SK-N-SH (cell line): ENCODE measurements around the gene TMEM176B. TPM values are rescaled to one million over a fixed set of nuclear protein-coding genes. Genes with fewer than 3 reads are reported as not detected.

Experiments used
- CTCF ChIA-PET: fragments of 300-600, 350-600 bp; formaldehyde crosslinking; extraction: SDS; loops from one replicate; lab custom pipeline; 2021; lab: Yijun Ruan, JAX
- POLR2A ChIA-PET: fragments of 350-600 bp; sonication (Branson Sonifier 250); formaldehyde crosslinking; extraction: SDS; loops from one replicate; lab custom pipeline; 2020; ENCODE audit warnings: antibody characterized with exemption, inconsistent platforms; lab: Yijun Ruan, JAX
- DNase-seq: peaks from one replicate; pipeline ENCODE4 v3.0.0; 2012
- H2AFZ ChIP-seq: fragments of 200-600 bp; sonication (generic); 2 replicates; pipeline ENCODE4 v1.8.1; 2016; ENCODE audit warnings: antibody characterized with exemption, mild to moderate bottlenecking, low read depth
- H3F3A ChIP-seq: fragments of 200-600 bp; sonication (generic); replicated peaks from 2 replicates; pipeline ENCODE3; 2016; ENCODE audit warnings: antibody characterized with exemption, mild to moderate bottlenecking; ENCODE audit not compliant: insufficient read depth
- H3K27ac ChIP-seq, 2 experiments: fragments of 200-500 bp in 1 of 2; fragments of 200-600 bp in 1 of 2; sonication (Bioruptor generic) in 1 of 2; sonication (generic), shearing (Covaris generic) in 1 of 2; 2 replicates each; pipeline versions ENCODE4 v1.5.1 to v1.6.1; 2014 to 2016; ENCODE audit warnings: low read depth in 2 of 2, inconsistent platforms in 1 of 2, low read length in 1 of 2, mild to moderate bottlenecking in 1 of 2, mixed read lengths in 1 of 2
- H3K27me3 ChIP-seq: fragments of 200-600 bp; sonication (generic), shearing (Covaris generic); 2 replicates; pipeline ENCODE4 v1.6.1; 2016; ENCODE audit warnings: mixed run types; ENCODE audit not compliant: insufficient read depth
- H3K36me3 ChIP-seq, 2 experiments: fragments of 200-500 bp in 1 of 2; fragments of 200-600 bp in 1 of 2; sonication (Bioruptor generic) in 1 of 2; sonication (generic) in 1 of 2; replicated peaks in 1 of 2; 2 replicates each; pipeline versions ENCODE3 to v1.5.1; 2014 to 2016; ENCODE audit warnings: low read length in 1 of 2, mild to moderate bottlenecking in 1 of 2; ENCODE audit not compliant: insufficient read depth in 2 of 2, control insufficient read depth in 1 of 2
- H3K4me1 ChIP-seq, 2 experiments: fragments of 200-500 bp in 1 of 2; fragments of 200-600 bp in 1 of 2; sonication (Bioruptor generic) in 1 of 2; sonication (generic), shearing (Covaris generic) in 1 of 2; 2 replicates each; pipeline versions ENCODE4 v1.5.1 to v1.6.1; 2014 to 2016; ENCODE audit warnings: low read depth in 1 of 2, low read length in 1 of 2, mixed run types in 1 of 2; ENCODE audit not compliant: insufficient read depth in 2 of 2, control insufficient read depth in 1 of 2
- H3K4me2 ChIP-seq: fragments of 200-600 bp; sonication (generic), shearing (Covaris generic); 2 replicates; pipeline ENCODE4 v1.6.1; 2017; ENCODE audit warnings: mixed run types
- H3K4me3 ChIP-seq, 2 experiments: fragments of 200-500 bp in 1 of 2; fragments of 200-600 bp in 1 of 2; sonication (Bioruptor generic) in 1 of 2; sonication (generic), shearing (Covaris generic) in 1 of 2; 2 replicates each; pipeline versions ENCODE4 v1.5.1 to v1.8.1; 2014 to 2016; ENCODE audit warnings: low read depth in 2 of 2, inconsistent platforms in 1 of 2, low read length in 1 of 2, mild to moderate bottlenecking in 1 of 2, mixed read lengths in 1 of 2, moderate library complexity in 1 of 2
- H3K79me2 ChIP-seq: fragments of 200-600 bp; sonication (generic); 2 replicates; pipeline ENCODE4 v1.8.1; 2017; ENCODE audit warnings: mild to moderate bottlenecking; ENCODE audit not compliant: insufficient read depth
- H3K9ac ChIP-seq: fragments of 200-600 bp; sonication (generic); 2 replicates; pipeline ENCODE4 v1.6.1; 2017; ENCODE audit warnings: mixed run types
- H3K9me2 ChIP-seq: fragments of 200-600 bp; sonication (generic); 2 replicates; pipeline ENCODE4 v1.6.1; 2017; ENCODE audit warnings: mixed run types
- H3K9me3 ChIP-seq: fragments of 200-600 bp; sonication (generic); 2 replicates; pipeline ENCODE4 v1.6.1; 2017; ENCODE audit warnings: mixed run types, mild to moderate bottlenecking, moderate library complexity
- H4K20me1 ChIP-seq: fragments of 200-600 bp; sonication (generic); 2 replicates; pipeline ENCODE4 v1.6.1; 2017; ENCODE audit warnings: mild to moderate bottlenecking, mixed run types; ENCODE audit not compliant: insufficient read depth
- CHD2 ChIP-seq: fragments of 150-350 bp; IDR thresholded peaks from 2 replicates; pipeline ENCODE4 v1.6.1; 2018; ENCODE audit warnings: low read length; ENCODE audit not compliant: partially characterized antibody
- ELF1 ChIP-seq: IDR thresholded peaks from 2 replicates; pipeline ENCODE4 v1.4.0; 2012
- FOSL2 ChIP-seq: IDR thresholded peaks from 2 replicates; pipeline ENCODE4 v1.4.0; 2012; ENCODE audit warnings: low read depth, mild to moderate bottlenecking, moderate library complexity, borderline replicate concordance
- FOXJ3 ChIP-seq: sonication (generic); formaldehyde crosslinking; IDR thresholded peaks from 2 replicates; pipeline ENCODE4 v1.5.1; 2020; ENCODE audit warnings: mild to moderate bottlenecking, missing genetic modification reagents
- FOXM1 ChIP-seq: IDR thresholded peaks from 2 replicates; pipeline ENCODE4 v1.4.0; 2012; ENCODE audit warnings: low read depth, mild to moderate bottlenecking
- GATA2 ChIP-seq: sonication (generic); formaldehyde crosslinking; IDR thresholded peaks from 2 replicates; pipeline ENCODE4 v1.5.0; 2020; ENCODE audit warnings: mild to moderate bottlenecking, missing genetic modification reagents
- JUND ChIP-seq: IDR thresholded peaks from 2 replicates; pipeline ENCODE4 v1.4.0; 2012
- MAX ChIP-seq: IDR thresholded peaks from 2 replicates; pipeline ENCODE4 v1.4.0; 2012; ENCODE audit warnings: low read depth
- MEF2A ChIP-seq: IDR thresholded peaks from 2 replicates; pipeline ENCODE4 v1.4.0; 2012; ENCODE audit warnings: low read depth, borderline replicate concordance
- NFIC ChIP-seq: IDR thresholded peaks from 2 replicates; pipeline ENCODE4 v1.4.0; 2012; ENCODE audit warnings: borderline replicate concordance
- NRF1 ChIP-seq: IDR thresholded peaks from 2 replicates; pipeline ENCODE4 v1.6.1; 2012; ENCODE audit warnings: low read depth, mild to moderate bottlenecking, low read length
- POLR2AphosphoS5 ChIP-seq: IDR thresholded peaks from 2 replicates; pipeline ENCODE4 v1.6.1; 2012; ENCODE audit warnings: low read depth, low read length
- RAD21 ChIP-seq: IDR thresholded peaks from 2 replicates; pipeline ENCODE4 v1.6.1; 2012; ENCODE audit warnings: mild to moderate bottlenecking, low read length
- RCOR1 ChIP-seq: fragments of 150-350 bp; IDR thresholded peaks from 2 replicates; pipeline ENCODE4 v1.6.1; 2017; ENCODE audit warnings: antibody characterized with exemption, low read length
- REST ChIP-seq: IDR thresholded peaks from 2 replicates; pipeline ENCODE4 v1.6.1; 2012; ENCODE audit warnings: mild to moderate bottlenecking, low read depth, low read length, moderate library complexity
- RFX5 ChIP-seq: IDR thresholded peaks from 2 replicates; pipeline ENCODE4 v1.6.1; 2012; ENCODE audit warnings: mild to moderate bottlenecking, improper control_type of control experiment, low read length
- RXRA ChIP-seq: IDR thresholded peaks from 2 replicates; pipeline ENCODE4 v1.4.0; 2012; ENCODE audit warnings: low read depth, mild to moderate bottlenecking, borderline replicate concordance
- SMC3 ChIP-seq: IDR thresholded peaks from 2 replicates; pipeline ENCODE4 v1.6.1; 2012; ENCODE audit warnings: low read depth, low read length, improper control_type of control experiment
- TAF1 ChIP-seq: IDR thresholded peaks from 2 replicates; pipeline ENCODE4 v1.6.1; 2012; ENCODE audit warnings: low read depth, mild to moderate bottlenecking, low read length, moderate library complexity, borderline replicate concordance
- TCF12 ChIP-seq: IDR thresholded peaks from 2 replicates; pipeline ENCODE4 v1.4.0; 2012
- TEAD4 ChIP-seq: IDR thresholded peaks from 2 replicates; pipeline ENCODE4 v1.4.0; 2012; ENCODE audit warnings: mild to moderate bottlenecking, borderline replicate concordance; ENCODE audit not compliant: insufficient read depth
- USF2 ChIP-seq: fragments of 150-350 bp; IDR thresholded peaks from 2 replicates; pipeline ENCODE4 v1.6.1; 2017; ENCODE audit warnings: antibody characterized with exemption, low read length, low read depth, borderline replicate concordance
- YY1 ChIP-seq: IDR thresholded peaks from 2 replicates; pipeline ENCODE4 v1.4.0; 2012; ENCODE audit warnings: low read depth, mild to moderate bottlenecking
- WGBS: methylation state at CpG from one replicate; pipeline ENCODE4 v1.1.6; 2017; ENCODE audit warnings: low lambda C conversion rate; 5-methylcytosine and 5-hydroxymethylcytosine counted together
- polyA plus RNA-seq, 3 experiments: library from polyadenylated mRNA; depleted of rRNA; stranded (reverse); fragments of >200 nt; gene quantifications; 2 replicates each; pipeline ENCODE4 v1.2.3, GENCODE V29; 2012
- TF ChIP-seq, protein P1 (sequence below): fragments of 200-600 bp; sonication (generic); IDR thresholded peaks from 2 replicates; pipeline ENCODE4 v1.6.1; 2017; ENCODE audit warnings: antibody characterized with exemption, mild to moderate bottlenecking, moderate library complexity
- TF ChIP-seq, protein P2 (sequence below): IDR thresholded peaks from 2 replicates; pipeline ENCODE4 v1.4.0; 2012; ENCODE audit warnings: low read depth, borderline replicate concordance
- TF ChIP-seq, protein P3 (sequence below): IDR thresholded peaks from 2 replicates; pipeline ENCODE4; 2012

The TMEM176B gene
- polyA plus RNA-seq, 1 of the 3 experiments (the other 2 are of a cell fraction) = not detected

DNA sequence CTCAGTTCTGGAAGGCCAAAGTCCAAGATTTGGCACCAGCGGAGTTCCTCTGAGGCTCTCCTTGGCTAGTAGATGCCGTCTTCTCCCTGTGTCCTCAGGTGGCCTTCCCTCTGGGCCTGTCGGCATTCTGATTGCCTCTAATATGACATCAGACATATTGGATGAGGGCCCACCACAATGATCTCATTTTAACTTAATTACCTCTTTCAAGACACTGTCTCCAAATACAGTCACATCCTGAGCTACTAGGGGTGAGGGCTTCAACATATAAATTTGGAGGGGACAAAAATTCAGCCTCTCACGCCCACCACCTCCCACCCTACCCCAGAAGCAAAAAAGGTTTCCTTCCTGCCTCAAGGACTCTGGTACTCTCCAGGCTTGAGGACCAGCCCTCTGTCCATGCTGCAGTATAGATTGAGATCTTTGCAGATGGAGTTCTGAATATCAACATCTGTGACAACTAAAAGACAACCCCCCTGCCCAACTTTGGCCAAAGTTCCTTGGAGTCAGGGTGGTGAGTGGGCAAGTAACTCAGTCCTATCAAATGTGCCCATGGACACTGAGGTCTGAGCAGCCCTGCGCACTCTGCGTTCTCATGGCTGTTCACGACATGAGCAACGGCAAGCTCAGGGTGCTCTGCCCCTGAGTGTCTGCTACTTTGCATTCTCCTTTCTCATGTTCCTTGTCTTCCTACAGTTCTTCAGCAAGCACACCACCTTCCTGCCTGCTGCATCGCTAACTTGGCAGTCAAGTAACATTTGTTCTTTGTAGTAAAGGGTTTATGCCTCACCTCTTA lies 11.5 kb downstream of the TMEM176B start:
- Histone ChIP-seq H3K4me1 (peaks cover 19 to 61% of the 10 kb centered on the region in 2 experiments; a peak in 3 of 4 replicates), H3K9me2 (no peaks in the 10 kb centered on the region), H2AFZ (peak overlapping the region; percentile 58; the same call in 1 of the 2 replicates), H3K79me2 (no peaks in the 10 kb centered on the region), H3K36me3 (no peaks in the 10 kb centered on the region), H3K4me2 (peak overlapping the region; percentile 22), H3K9me3 (no peaks in the 10 kb centered on the region), H4K20me1 (no peaks in the 10 kb centered on the region), H3K27ac (peak overlapping the region; percentile 47 to 100; a peak in 3 of 4 replicates), H3F3A (no peaks in the 10 kb centered on the region), H3K4me3 (no peak overlapping the region), H3K9ac (no peak overlapping the region), H3K27me3 (no peaks in the 10 kb centered on the region)
- POLR2A ChIA-PET = interaction anchor here (1.0 to 2.6 kb wide), 12 partner anchors 8 to 240 kb away, joined by 3 to 15 read pairs (median 5); partner anchors contain the start of gene ABCB8
- peak; percentile 62 for DNase-seq
- WGBS = 45% methylated on average over 9 of the region's 9 CpGs
- CTCF ChIA-PET = interaction anchor here (0.7 to 12.3 kb wide), 31 partner anchors 10 to 340 kb away, joined by 3 to 136 read pairs (median 8); partner anchors contain the start of gene AOC1
- TF ChIP-seq ELF1 (no peak), NFIC (peak; percentile 56), CHD2 (no peak), REST (no peak), MEF2A (no peak), TEAD4 (no peak), FOXM1 (no peak), MAX (no peak), JUND (no peak), TCF12 (peak; percentile 34; the same call in 1 of the 2 replicates), SMC3 (no peak), RXRA (no peak), POLR2AphosphoS5 (peak; percentile 31; the same call in 1 of the 2 replicates), RCOR1 (peak; percentile 61; the same call in 1 of the 2 replicates), USF2 (no peak), NRF1 (no peak), FOXJ3 (CRISPR knock-in tag) (peak; percentile 62; the same call in 1 of the 2 replicates), RAD21 (no peak; the same call in 1 of the 2 replicates), FOSL2 (no peak), YY1 (no peak), TAF1 (no peak), GATA2 (CRISPR knock-in tag) (peak; percentile 56), RFX5 (no peak)
- TF ChIP-seq, protein P1, sequence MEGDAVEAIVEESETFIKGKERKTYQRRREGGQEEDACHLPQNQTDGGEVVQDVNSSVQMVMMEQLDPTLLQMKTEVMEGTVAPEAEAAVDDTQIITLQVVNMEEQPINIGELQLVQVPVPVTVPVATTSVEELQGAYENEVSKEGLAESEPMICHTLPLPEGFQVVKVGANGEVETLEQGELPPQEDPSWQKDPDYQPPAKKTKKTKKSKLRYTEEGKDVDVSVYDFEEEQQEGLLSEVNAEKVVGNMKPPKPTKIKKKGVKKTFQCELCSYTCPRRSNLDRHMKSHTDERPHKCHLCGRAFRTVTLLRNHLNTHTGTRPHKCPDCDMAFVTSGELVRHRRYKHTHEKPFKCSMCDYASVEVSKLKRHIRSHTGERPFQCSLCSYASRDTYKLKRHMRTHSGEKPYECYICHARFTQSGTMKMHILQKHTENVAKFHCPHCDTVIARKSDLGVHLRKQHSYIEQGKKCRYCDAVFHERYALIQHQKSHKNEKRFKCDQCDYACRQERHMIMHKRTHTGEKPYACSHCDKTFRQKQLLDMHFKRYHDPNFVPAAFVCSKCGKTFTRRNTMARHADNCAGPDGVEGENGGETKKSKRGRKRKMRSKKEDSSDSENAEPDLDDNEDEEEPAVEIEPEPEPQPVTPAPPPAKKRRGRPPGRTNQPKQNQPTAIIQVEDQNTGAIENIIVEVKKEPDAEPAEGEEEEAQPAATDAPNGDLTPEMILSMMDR = no peak
- TF ChIP-seq, protein P2, sequence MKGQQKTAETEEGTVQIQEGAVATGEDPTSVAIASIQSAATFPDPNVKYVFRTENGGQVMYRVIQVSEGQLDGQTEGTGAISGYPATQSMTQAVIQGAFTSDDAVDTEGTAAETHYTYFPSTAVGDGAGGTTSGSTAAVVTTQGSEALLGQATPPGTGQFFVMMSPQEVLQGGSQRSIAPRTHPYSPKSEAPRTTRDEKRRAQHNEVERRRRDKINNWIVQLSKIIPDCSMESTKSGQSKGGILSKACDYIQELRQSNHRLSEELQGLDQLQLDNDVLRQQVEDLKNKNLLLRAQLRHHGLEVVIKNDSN = no peak
- TF ChIP-seq, protein P3, sequence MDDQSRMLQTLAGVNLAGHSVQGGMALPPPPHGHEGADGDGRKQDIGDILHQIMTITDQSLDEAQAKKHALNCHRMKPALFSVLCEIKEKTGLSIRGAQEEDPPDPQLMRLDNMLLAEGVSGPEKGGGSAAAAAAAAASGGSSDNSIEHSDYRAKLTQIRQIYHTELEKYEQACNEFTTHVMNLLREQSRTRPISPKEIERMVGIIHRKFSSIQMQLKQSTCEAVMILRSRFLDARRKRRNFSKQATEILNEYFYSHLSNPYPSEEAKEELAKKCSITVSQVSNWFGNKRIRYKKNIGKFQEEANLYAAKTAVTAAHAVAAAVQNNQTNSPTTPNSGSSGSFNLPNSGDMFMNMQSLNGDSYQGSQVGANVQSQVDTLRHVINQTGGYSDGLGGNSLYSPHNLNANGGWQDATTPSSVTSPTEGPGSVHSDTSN = no peak
